A673 (cell line): ENCODE measurements around the gene RXRA.

ENCODE experiments used
- CTCF ChIP-seq: fragments of 300-800, 200-600 bp; sonication (generic); conservative IDR thresholded peaks from 2 replicates; pipeline ENCODE4 v1.5.1; 2017; ENCODE audit warnings: low read depth, mild to moderate bottlenecking, antibody characterized with exemption, low read length, moderate library complexity, mixed read lengths
- EZH2 ChIP-seq: fragments of 200-600 bp; sonication (generic); IDR thresholded peaks from 2 replicates; pipeline ENCODE4 v1.6.1; 2017; ENCODE audit warnings: borderline replicate concordance, low read depth, mild to moderate bottlenecking, mixed read lengths, antibody characterized with exemption, low read length; ENCODE audit not compliant: poor library complexity, severe bottlenecking

- no peak for TF ChIP-seq EZH2
- TF ChIP-seq CTCF, result no peak
Measured at GRCh38 chr9:134353539-134353938, 27.3 kb downstream of the RXRA start.
